HepG2 (cell line): Measurements from ENCODE around the gene HMG20B. TPM values are rescaled to one million over a fixed set of nuclear protein-coding genes. Genes with fewer than 3 reads are reported as not detected.
A peak's percentile ranks its signal among the peaks of the same experiment; 100 is the strongest.

Source experiments
- ATAC-seq: fragments of 200-7000 bp; cut with Tn5 transposase; 3 replicates; pipeline ENCODE4 v1.9.1; 2020; ENCODE audit warnings: mild to moderate bottlenecking, moderate library complexity
- BruUV-seq: library from RNA; stranded (reverse); fragments of 400-500 nt; replicated peaks from 2 replicates; lab custom pipeline; 2021; lab: Mats Ljungman, UMichigan
- CTCF ChIA-PET: fragments of 300-600 bp; formaldehyde crosslinking; extraction: SDS; loops from one replicate; lab custom pipeline; 2021; ENCODE audit warnings: low total read pairs, inconsistent platforms, low intra/inter-chr PET ratio; lab: Yijun Ruan, JAX
- POLR2A ChIA-PET: fragments of 350-600 bp; sonication (Branson Sonifier 250); formaldehyde crosslinking; loops from one replicate; lab custom pipeline; 2020; ENCODE audit warnings: antibody characterized with exemption, inconsistent platforms; lab: Yijun Ruan, JAX
- DNase-seq: peaks from one replicate; pipeline ENCODE4 v3.0.0-alpha.2; 2015; ENCODE audit warnings: low spot score
- FAIRE-seq: peaks from 3 replicates; lab custom pipeline; 2011; peaks lifted over from hg19 to GRCh38; lab: Jason Lieb, UNC
- H2AFZ ChIP-seq: one replicate; pipeline ENCODE4 v1.6.1; 2011; ENCODE audit warnings: low read length, inconsistent platforms
- H3K27ac ChIP-seq: fragments of 300-600 bp; 3 replicates; pipeline ENCODE4 v1.8.0; 2011; ENCODE audit warnings: mixed run types, mild to moderate bottlenecking, mixed read lengths, low read length, inconsistent platforms; ENCODE audit not compliant: insufficient read depth; ENCODE audit errors: extremely low read length
- H3K27me3 ChIP-seq, 2 experiments: fragments of 200-600 bp in 1 of 2; 2 replicates in 1 of 2; 3 replicates in 1 of 2; pipeline versions ENCODE4 v1.6.0 to v1.8.0; 2011; ENCODE audit warnings: low read length in 2 of 2, mild to moderate bottlenecking in 2 of 2, moderate library complexity in 2 of 2, inconsistent platforms in 1 of 2; ENCODE audit not compliant: insufficient read depth in 2 of 2, control insufficient read depth in 1 of 2
- H3K36me3 ChIP-seq, 2 experiments: fragments of 200-600 bp in 1 of 2; replicated peaks in 1 of 2; 2 replicates in 1 of 2; 3 replicates in 1 of 2; pipeline versions ENCODE4 v1.5.1 to v1.8.0; 2011; ENCODE audit warnings: low read length in 2 of 2, inconsistent platforms in 1 of 2; ENCODE audit not compliant: insufficient read depth in 2 of 2, control insufficient read depth in 1 of 2
- H3K4me1 ChIP-seq: 2 replicates; pipeline ENCODE4 v1.5.1; 2012; ENCODE audit warnings: low read length, inconsistent platforms; ENCODE audit not compliant: insufficient read depth
- H3K4me2 ChIP-seq: 2 replicates; pipeline ENCODE4 v1.6.0; 2011; ENCODE audit warnings: low read depth, low read length, inconsistent platforms
- H3K4me3 ChIP-seq, 3 experiments: fragments of 200-600 bp in 1 of 3; sonication (generic), shearing (Covaris generic) in 1 of 3; replicated peaks in 1 of 3; 2 replicates each; pipeline ENCODE4 v1.5.1; 2011 to 2016; ENCODE audit warnings: low read length in 3 of 3, inconsistent platforms in 2 of 3, low read depth in 2 of 3, mild to moderate bottlenecking in 2 of 3, control low read depth in 1 of 3, mixed read lengths in 1 of 3; ENCODE audit not compliant: insufficient read depth in 1 of 3
- H3K79me2 ChIP-seq: one replicate; pipeline ENCODE4 v1.6.1; 2011; ENCODE audit warnings: low read length, inconsistent platforms; ENCODE audit not compliant: insufficient read depth
- H3K9ac ChIP-seq: 2 replicates; pipeline ENCODE4 v1.6.0; 2011; ENCODE audit warnings: mild to moderate bottlenecking, low read depth, low read length, inconsistent platforms; ENCODE audit not compliant: insufficient read depth
- H3K9me3 ChIP-seq: 2 replicates; pipeline ENCODE4 v1.5.1; 2012; ENCODE audit warnings: mild to moderate bottlenecking, low read length
- H4K20me1 ChIP-seq: 2 replicates; pipeline ENCODE4 v1.6.0; 2011; ENCODE audit warnings: inconsistent platforms, mild to moderate bottlenecking, low read length, moderate library complexity; ENCODE audit not compliant: insufficient read depth
- RERE ChIP-seq: IDR thresholded peaks from 2 replicates; pipeline ENCODE4 v1.6.1; 2016; ENCODE audit warnings: low read depth, missing genetic modification reagents, missing compliant biosample characterization
- WGBS: methylation state at CpG from one replicate; pipeline ENCODE4 v1.1.6; 2017; ENCODE audit warnings: low lambda C conversion rate; 5-methylcytosine and 5-hydroxymethylcytosine counted together
- in situ Hi-C: cut with HindIII; loops from 2 replicates; pipeline ENCODE4 v1.10.0; 2017; ENCODE audit warnings: low pct_unique_long_range_greater_than_20kb; ENCODE audit not compliant: extremely low pct_ligation_motif_present
- intact Hi-C: fragments of 100-400 bp; cut with micrococcal nuclease; formaldehyde crosslinking; loops from one replicate; pipeline ENCODE4 v1.10.0; 2022; ENCODE audit not compliant: unreplicated experiment
- polyA plus RNA-seq, 8 experiments: library from polyadenylated mRNA; depleted of rRNA in 3 of 8; stranded (reverse) in 7 of 8; unstranded in 1 of 8; fragments of >200 nt; fragmentation: Illumina TruSeq in 4 of 8; extraction: Trizol in 4 of 8; gene quantifications; 2 replicates each; pipeline versions ENCODE4 v1.2.1 to v1.2.3, GENCODE V29; 2011 to 2016; ENCODE audit warnings: low read depth in 4 of 8, missing spikeins in 1 of 8, mixed read lengths in 1 of 8; ENCODE audit not compliant: insufficient read depth in 1 of 8
- total RNA-seq, 5 experiments: library from RNA; depleted of rRNA; stranded (reverse); fragments of >200 nt; fragmentation: Illumina TruSeq; extraction: Trizol; gene quantifications; 2 replicates each; pipeline ENCODE4 v1.2.3, GENCODE V29; 2016; ENCODE audit warnings: low read depth in 1 of 5
- TF ChIP-seq, protein P1 (sequence below): IDR thresholded peaks from 2 replicates; pipeline ENCODE4 v1.4.0; 2020; ENCODE audit warnings: mild to moderate bottlenecking, missing genetic modification reagents
- TF ChIP-seq, protein P2 (sequence below): sonication (generic); formaldehyde crosslinking; IDR thresholded peaks from 2 replicates; pipeline ENCODE4 v1.4.0; 2020; ENCODE audit warnings: missing genetic modification reagents

Gene HMG20B
- total and polyA plus RNA-seq, 2 of the 13 experiments (the other 11 are each of a cell fraction or from before 2014, with no cell fraction given), result 23.9 to 29.2 TPM

DNA sequence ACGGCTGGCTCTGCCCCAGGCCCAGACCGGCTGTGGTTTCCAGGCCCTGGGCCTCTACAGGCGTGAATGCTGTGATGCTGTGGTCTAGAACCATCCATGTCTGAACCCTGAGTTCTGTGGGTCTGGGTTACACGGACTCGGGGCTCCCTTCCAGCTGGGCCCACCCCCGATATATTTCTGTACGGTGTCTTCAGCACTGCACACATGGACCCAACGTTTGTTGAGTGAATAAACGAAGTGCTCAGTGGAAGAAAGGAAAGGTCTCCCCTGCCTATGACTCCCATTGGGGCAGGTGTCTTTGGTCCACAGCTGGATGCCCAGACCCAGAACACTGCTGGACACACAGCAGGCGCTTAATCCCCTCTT lies 27.1 kb upstream of the HMG20B start (continued):
- TF ChIP-seq, protein P1, sequence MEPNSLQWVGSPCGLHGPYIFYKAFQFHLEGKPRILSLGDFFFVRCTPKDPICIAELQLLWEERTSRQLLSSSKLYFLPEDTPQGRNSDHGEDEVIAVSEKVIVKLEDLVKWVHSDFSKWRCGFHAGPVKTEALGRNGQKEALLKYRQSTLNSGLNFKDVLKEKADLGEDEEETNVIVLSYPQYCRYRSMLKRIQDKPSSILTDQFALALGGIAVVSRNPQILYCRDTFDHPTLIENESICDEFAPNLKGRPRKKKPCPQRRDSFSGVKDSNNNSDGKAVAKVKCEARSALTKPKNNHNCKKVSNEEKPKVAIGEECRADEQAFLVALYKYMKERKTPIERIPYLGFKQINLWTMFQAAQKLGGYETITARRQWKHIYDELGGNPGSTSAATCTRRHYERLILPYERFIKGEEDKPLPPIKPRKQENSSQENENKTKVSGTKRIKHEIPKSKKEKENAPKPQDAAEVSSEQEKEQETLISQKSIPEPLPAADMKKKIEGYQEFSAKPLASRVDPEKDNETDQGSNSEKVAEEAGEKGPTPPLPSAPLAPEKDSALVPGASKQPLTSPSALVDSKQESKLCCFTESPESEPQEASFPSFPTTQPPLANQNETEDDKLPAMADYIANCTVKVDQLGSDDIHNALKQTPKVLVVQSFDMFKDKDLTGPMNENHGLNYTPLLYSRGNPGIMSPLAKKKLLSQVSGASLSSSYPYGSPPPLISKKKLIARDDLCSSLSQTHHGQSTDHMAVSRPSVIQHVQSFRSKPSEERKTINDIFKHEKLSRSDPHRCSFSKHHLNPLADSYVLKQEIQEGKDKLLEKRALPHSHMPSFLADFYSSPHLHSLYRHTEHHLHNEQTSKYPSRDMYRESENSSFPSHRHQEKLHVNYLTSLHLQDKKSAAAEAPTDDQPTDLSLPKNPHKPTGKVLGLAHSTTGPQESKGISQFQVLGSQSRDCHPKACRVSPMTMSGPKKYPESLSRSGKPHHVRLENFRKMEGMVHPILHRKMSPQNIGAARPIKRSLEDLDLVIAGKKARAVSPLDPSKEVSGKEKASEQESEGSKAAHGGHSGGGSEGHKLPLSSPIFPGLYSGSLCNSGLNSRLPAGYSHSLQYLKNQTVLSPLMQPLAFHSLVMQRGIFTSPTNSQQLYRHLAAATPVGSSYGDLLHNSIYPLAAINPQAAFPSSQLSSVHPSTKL, result no peak

GRCh38 chr19:3546119-3546518 lies 26.6 kb upstream of the HMG20B start:
- Histone ChIP-seq H3K9me3 (no peaks in the 10 kb centered on the region), H3K36me3 (peaks cover 3 to 10% of the 10 kb centered on the region in 2 experiments; a peak in 3 of 5 replicates), H3K9ac (no peak overlapping the region), H3K4me1 (no peaks in the 10 kb centered on the region), H3K4me2 (no peak overlapping the region), H3K27me3 (no peaks in the 10 kb centered on the region), H3K4me3 (no peak overlapping the region), H3K27ac (no peak overlapping the region), H2AFZ (no peak overlapping the region), H3K79me2 (no peaks in the 10 kb centered on the region), H4K20me1 (no peaks in the 10 kb centered on the region)
- POLR2A ChIA-PET, result no interaction called here
- no peak for FAIRE-seq
- CTCF ChIA-PET, result interaction anchor here (2.3 kb wide), 1 partner anchor 29 kb away, joined by 14 read pairs; no protein-coding TSS in a partner anchor
- ATAC-seq, result no peak
- in situ Hi-C loops (no loop called here), intact Hi-C loops (no loop called here)
- 96% methylated on average over 10 of the region's 23 CpGs for WGBS
- no TSS peak for BruUV-seq
- no peak for DNase-seq
- no peak for TF ChIP-seq RERE
- TF ChIP-seq, protein P2, sequence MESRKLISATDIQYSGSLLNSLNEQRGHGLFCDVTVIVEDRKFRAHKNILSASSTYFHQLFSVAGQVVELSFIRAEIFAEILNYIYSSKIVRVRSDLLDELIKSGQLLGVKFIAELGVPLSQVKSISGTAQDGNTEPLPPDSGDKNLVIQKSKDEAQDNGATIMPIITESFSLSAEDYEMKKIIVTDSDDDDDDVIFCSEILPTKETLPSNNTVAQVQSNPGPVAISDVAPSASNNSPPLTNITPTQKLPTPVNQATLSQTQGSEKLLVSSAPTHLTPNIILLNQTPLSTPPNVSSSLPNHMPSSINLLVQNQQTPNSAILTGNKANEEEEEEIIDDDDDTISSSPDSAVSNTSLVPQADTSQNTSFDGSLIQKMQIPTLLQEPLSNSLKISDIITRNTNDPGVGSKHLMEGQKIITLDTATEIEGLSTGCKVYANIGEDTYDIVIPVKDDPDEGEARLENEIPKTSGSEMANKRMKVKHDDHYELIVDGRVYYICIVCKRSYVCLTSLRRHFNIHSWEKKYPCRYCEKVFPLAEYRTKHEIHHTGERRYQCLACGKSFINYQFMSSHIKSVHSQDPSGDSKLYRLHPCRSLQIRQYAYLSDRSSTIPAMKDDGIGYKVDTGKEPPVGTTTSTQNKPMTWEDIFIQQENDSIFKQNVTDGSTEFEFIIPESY (CRISPR knock-in tag), result 0 out of 2 replicates have a peak, but pooled peaks have one; percentile 41
